Measurements from ENCODE around the gene ZNF646.

ZNF646 gene

GRCh38 chr16:31130899-31131298 lies 56.7 kb downstream of the ZNF646 start:
- no peak for DNase-seq (ENCODE audit: low read depth)

GRCh38 chr16:31131416-31131815 lies 57.2 kb downstream of the ZNF646 start:
- DNase-seq (ENCODE audit: low read depth), result no peak

- DNase-seq (ENCODE audit: low read depth), result no peak
These were observed 57.6 kb downstream of the ZNF646 start for GRCh38 chr16:31131841-31132271.

GRCh38 chr16:31132303-31132979 lies 58.2 kb downstream of the ZNF646 start:
- DNase-seq (ENCODE audit: low read depth), result no peak

- DNase-seq (ENCODE audit: low read depth), result no peak
These were observed 58.9 kb downstream of the ZNF646 start for GRCh38 chr16:31133046-31133501.

Measured in stimulated activated CD8-positive, alpha-beta memory T cell treated with anti-CD3 and anti-CD28 coated beads, Interleukin-4, amount 100 ng/mL, for 24 hours (primary cell).